Measurements from ENCODE around the gene WNK2.

WNK2 gene

GRCh38 chr9:93164085-93164484 is 19.9 kb upstream of the WNK2 start:
- no peak for DNase-seq

- DNase-seq = no peak
Measured at GRCh38 chr9:93166699-93167098, 17.2 kb upstream of the WNK2 start.

DNA sequence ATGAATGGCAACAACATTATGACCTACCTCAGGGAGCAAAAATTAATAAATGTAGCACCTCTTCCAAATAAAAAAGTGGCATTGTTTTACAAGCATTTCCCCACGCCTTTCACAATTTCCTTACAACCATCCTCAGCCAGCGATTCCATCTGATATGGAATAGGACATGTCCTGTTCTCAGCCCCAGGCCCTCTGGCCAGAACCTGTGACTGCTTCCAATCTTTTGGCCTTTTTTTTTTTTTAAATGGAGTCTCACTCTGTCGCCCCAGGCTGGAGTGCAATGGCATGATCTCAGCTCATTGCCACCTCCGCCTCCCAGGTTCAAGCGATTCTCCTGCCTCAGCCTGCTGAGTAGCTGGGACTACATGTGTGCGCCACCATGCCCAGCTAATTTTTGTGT is 16.8 kb upstream of the WNK2 start:
- DNase-seq = no peak

- no peak for DNase-seq
Measured at GRCh38 chr9:93167838-93168237, 16.1 kb upstream of the WNK2 start.

DNA sequence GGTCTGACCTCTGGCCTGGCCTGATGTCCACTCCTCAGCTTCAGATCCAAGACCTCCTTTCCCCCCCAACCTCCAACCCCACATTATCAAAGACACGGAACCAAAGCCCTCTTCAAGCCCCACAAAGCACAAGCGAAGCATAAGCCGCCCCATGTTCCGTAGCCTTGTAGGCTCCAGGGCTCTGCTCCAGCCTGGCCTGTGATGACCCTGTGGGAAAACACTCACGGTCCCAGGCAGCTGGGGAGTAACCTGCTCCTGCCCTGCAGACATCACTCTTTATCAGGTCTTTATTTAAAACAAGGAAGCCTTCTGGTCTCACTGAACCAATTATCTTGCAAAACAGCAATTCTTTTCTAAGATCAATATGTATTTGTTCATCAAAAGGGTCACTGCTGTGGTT is 15.4 kb upstream of the WNK2 start:
- no peak for DNase-seq

DNA sequence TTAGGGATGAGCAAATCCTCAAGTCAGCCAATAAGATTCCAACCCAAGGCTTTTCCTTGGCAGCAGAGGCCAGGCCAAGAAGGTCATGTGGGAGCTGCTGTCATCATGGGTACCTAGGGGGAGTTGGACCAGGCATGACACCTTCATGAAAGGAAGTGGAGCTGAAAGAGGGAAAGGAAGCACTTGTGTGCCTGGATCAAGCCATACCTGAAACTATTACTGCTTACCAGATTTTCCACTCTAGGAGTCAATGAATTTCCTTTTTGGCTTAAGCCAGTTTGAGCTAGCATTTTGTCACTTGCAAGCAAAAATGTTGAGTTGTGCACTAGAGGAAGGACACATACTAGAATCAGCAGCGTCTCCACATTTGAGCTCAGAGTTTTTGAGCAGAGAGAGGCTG is 14.5 kb upstream of the WNK2 start:
- no peak for DNase-seq

- DNase-seq = no peak
Measured at GRCh38 chr9:93170571-93170970, 13.4 kb upstream of the WNK2 start.

DNA sequence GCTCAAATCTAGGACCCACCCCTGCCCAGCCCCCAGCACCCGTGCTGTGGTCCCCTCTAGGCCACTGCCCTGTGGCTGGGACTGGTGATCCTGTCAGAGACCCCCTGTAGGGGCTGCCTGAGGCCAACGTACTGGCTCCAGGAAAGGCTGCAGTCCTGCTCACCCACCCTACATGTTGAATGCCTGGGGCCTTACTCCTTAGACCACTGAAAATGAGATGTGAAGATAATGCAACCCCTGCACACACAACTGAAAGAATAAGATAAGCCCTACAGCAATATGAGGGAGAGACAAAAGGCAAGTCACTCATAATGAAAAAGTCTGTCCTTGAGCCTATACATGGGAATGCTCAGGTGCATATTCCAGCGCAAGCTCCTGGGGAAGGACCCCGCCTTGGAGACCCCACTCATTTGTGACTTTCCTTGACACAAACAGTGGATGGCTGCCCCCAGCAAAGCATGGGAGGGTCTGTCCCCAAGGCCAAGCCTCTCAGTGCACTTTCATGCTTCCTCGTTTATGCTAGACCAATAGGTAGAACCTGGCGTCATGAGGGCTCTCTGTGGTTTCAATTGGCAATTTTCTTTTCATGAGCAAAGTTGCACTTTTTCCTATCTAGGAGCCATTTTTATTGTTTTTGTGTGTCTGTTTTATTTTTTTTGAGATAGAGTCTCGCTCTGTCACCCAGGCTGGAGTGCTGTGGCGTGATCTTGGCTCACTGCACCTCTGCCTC is 12.5 kb upstream of the WNK2 start:
- DNase-seq = no peak

GRCh38 chr9:93172666-93173364 is 11.1 kb upstream of the WNK2 start:
- DNase-seq = peak; percentile 29

DNA sequence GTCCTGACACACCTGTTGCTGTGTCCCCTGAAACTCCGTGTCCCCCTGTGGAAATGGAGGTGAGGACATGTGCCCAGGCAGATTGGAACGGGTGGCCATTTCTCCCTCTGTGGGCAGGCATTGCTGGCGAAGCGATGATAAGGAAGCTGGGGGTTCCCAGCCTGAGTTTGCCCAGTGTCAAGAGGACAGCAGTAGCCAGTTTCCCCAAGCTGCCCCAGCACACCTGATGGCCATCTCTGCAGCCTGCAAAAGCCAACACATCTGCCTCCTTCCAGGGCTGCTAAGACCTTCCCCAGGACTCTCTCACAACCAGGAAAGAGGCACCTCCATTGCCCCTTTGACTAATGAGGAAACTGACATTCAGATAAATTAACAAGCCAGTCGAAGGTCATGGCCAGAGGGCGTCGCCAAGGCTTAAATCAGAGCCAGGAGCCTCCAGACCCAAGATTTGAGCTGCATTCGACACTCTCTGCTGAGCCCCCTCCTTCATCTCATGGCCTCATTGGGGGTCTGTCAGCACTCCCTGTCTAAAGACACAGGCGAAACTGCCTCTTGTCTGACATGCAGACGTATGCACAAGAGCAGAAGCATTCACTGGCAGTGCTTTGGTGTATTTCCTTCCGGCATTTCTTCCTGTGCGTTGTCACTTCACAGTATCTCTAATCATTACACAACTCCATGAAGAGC is 10.4 kb upstream of the WNK2 start:
- DNase-seq = no peak

DNA sequence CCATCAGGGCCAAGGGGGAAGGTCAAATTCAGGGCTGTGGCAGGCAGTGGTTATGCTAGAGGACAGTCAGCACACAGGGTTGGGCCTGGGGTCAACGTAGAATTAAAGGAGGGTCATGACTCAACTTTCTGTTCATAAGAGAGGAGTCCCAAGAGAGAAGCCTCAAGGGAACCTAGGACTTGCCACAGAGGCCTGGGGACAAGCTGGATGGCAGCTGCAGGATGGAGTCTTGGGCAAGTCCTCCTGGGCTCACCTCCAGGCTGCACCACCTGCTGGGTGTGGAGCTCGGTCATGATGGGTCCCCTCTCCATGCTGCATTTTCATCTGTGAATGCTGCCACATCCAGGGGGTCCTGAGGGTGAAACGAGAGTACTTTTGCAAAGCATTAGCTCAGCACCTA is 9.0 kb upstream of the WNK2 start:
- no peak for DNase-seq

DNA sequence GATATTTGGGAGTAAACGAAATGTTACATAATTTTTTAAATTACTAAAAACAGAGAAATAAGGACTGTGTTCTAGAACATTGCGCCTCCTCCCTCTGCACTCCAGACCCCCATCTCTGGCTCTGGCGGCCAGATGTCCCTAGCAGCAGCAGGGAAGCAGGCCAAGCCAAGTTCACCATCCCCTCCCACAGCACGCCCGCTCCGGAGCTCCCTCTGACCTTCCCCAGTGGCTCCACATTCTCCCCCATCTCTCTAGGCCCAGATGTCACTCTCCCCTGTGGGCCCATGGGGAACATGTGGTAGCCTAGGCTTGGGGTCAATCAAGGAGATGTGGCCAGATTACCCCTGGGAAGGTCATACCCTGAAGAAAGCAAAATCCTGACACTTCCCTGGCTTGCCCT is 6.3 kb upstream of the WNK2 start:
- no peak for DNase-seq

GRCh38 chr9:93178851-93179786 is 4.8 kb upstream of the WNK2 start:
- no peak for DNase-seq

GRCh38 chr9:93180938-93181337 is 3.0 kb upstream of the WNK2 start:
- no peak for DNase-seq

GRCh38 chr9:93181672-93182435 is 2.1 kb upstream of the WNK2 start:
- no peak for DNase-seq

- DNase-seq = no peak
Measured at GRCh38 chr9:93182572-93182971, 1.4 kb upstream of the WNK2 start.

GRCh38 chr9:93183131-93183662 is 742 bp upstream of the WNK2 start:
- DNase-seq = no peak

DNA sequence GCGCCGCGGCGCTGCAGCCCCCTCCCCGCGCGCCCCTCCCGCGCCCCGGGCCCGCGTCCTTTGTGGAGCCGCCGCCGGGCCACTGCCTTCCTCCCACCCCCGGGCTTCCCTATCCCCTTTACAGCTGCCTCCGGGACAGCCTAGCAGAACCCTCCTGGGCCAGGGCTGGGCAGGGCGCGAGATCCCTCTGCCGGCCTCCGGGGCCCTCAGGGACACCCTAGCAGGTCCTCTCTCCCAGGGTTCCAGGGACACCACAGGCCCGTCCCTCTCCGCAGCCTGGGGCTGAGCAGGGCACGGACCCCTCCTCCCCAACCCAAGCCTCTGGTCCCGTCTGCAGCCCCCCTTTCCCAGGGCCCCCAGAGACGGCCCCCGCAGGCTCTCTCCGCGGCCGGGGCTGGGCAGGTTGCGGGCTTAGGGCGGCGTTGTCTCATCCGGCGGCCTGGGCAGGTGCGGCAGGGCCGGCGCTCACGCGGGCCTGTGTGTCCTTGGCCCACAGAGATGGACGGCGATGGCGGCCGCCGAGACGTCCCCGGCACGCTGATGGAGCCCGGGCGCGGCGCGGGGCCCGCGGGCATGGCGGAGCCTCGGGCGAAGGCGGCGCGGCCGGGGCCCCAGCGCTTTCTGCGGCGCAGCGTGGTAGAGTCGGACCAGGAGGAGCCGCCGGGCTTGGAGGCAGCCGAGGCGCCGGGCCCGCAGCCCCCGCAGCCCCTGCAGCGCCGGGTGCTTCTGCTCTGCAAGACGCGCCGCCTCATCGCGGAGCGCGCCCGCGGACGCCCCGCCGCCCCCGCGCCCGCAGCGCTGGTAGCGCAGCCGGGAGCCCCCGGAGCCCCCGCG is 710 bp downstream of the WNK2 start:
- no peak for DNase-seq

DNA sequence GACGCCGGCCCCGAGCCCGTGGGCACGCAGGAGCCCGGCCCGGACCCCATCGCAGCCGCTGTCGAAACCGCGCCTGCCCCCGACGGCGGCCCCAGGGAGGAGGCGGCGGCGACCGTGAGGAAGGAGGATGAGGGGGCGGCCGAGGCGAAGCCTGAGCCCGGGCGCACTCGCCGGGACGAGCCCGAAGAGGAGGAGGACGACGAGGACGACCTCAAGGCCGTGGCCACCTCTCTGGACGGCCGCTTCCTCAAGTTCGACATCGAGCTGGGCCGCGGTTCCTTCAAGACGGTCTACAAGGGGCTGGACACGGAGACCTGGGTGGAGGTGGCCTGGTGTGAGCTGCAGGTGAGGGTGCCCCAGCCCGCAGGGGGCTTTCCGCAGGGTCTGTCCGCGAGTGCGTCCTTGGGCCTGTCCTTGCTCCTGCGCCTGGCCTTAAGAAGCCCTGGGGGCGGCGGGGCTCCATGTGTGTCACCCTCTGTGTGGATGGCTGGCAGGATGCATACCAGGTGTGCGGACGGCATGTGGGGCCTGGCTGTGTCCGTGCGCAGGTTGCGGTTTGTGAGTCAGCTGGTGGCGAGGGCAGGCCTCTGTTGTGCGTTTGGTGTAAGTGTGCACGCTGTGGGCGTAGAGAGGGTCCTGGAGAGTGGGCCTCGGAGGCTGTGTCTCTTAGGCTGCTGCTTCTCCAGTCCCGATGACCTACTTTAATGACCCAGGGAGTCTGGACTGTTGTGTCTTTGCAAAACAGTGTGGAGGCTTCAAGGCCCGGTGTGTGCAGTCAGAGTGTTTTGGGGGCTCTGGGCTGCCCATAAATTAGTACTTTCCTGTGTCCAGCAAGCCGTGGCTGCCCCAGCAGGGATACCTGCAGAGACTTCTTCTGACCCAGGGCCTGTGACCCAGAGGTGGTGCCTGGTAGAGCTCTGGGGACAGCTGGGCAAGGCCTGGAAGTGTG is 1.6 kb downstream of the WNK2 start:
- DNase-seq = no peak
